ENCODE results near the gene SHH. TPM values are rescaled to one million over a fixed set of nuclear protein-coding genes. Genes with fewer than 3 reads are reported as not detected.

The SHH gene
- total RNA-seq, 1 donor from 2014 or later = 0.25 TPM

DNA sequence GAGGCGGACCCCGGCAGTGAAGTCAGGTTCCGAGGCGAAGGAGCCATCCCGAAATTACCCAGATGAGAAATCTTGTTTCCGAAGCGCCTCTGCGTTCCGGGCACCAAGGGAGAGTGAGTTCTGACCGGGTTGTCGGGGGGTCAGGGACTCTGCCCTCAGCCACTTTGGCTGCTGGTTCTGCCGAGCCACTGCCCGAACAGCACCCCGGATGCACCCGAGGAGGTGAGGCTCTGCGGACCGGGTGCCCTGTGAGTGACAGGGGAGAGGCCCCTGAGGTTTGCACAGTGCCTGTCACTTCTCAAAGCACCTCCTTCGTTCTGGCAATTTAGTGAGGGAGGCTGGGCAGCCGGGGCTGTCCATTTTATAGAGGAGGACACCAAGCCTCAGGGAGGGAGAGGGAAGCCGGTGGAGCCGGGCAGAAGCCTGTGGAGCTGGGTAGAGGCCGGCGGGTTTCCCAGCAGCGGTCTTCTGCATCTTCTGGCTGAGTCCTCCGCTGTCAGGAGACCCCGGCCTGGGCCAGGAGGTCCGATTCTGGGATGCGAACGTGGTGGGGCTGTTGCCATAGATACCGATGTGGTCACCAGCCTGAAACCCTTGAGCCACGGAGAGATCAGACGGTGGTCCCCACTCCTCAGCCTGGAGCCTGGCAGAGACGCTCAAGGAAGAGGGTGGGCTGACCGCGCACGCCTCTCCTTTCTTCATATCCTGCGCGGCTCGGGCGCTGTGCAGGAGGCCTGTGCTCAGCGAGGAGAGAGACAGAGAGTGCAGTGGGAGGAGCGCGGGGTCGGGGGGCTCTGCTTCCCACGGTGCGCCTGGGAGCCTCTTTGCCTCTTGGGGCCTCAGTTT lies 18.9 kb upstream of the SHH start:
- Histone ChIP-seq H3K9me3 (no peaks in the 10 kb centered on the region), H3K4me1 (no peaks in the 10 kb centered on the region), H3K4me3 (no peak overlapping the region), H3K27me3 (no peaks in the 10 kb centered on the region), H3K36me3 (no peaks in the 10 kb centered on the region), H3K27ac (no peak overlapping the region)
- intact Hi-C loops (cut with DNase I) = loop anchor here (10.0 kb wide), 1 partner anchor 64 kb away; no protein-coding TSS in a partner anchor
- TF ChIP-seq, protein P1, sequence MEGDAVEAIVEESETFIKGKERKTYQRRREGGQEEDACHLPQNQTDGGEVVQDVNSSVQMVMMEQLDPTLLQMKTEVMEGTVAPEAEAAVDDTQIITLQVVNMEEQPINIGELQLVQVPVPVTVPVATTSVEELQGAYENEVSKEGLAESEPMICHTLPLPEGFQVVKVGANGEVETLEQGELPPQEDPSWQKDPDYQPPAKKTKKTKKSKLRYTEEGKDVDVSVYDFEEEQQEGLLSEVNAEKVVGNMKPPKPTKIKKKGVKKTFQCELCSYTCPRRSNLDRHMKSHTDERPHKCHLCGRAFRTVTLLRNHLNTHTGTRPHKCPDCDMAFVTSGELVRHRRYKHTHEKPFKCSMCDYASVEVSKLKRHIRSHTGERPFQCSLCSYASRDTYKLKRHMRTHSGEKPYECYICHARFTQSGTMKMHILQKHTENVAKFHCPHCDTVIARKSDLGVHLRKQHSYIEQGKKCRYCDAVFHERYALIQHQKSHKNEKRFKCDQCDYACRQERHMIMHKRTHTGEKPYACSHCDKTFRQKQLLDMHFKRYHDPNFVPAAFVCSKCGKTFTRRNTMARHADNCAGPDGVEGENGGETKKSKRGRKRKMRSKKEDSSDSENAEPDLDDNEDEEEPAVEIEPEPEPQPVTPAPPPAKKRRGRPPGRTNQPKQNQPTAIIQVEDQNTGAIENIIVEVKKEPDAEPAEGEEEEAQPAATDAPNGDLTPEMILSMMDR (IDR thresholded peaks at IDR 0.05) = no peak
- TF ChIP-seq POLR2A (IDR thresholded peaks at IDR 0.05) (no peak), POLR2AphosphoS5 (IDR thresholded peaks at IDR 0.05; ENCODE audit: insufficient read depth in 1 of 2, low read depth in 1 of 2) (no peak)
- no peak for DNase-seq (ENCODE audit: extremely low spot score in 2 of 2)

DNA sequence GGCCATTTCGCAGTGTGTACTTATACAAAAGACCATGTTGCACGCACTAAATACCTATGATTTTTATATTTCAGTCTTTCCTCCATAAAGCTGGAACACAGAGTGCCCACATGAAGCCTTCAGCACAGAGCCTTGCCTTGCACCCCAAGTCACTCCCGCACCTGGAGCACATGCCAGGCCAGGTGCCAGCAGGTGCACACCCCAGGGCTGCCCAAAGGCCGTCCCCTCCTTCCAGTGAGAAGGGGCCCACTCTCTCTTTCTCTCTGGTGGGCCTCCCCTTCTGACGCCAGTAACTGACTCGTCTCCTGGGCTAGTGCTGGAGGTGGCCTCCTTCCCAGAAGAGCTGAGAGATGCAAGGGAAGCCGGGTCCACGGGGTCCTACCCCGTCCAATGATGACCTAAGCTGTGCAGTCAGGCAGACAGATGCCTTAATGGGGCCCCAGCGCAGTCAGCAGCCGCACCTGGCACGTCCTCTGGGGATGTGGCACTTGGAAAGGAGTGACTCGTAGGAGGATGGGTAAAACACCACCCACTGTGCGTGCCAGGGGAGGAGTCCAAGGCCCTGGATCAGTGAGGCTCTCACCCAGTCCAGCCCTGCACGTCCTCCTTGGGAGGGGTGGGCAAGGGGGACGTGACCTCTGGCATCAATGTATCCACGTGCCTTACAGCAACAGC lies 17.7 kb upstream of the SHH start:
- H3K4me3 ChIP-seq = no peak overlapping the region
- intact Hi-C loops (cut with DNase I) = loop anchor here (10.0 kb wide), 1 partner anchor 65 kb away; no protein-coding TSS in a partner anchor
- H3K27me3 ChIP-seq = no peaks in the 10 kb centered on the region
- DNase-seq (ENCODE audit: extremely low spot score in 2 of 2) = no peak
- H3K27ac ChIP-seq = no peak overlapping the region
- TF ChIP-seq, protein P1 (IDR thresholded peaks at IDR 0.05) = no peak
- TF ChIP-seq POLR2A (IDR thresholded peaks at IDR 0.05) (no peak), POLR2AphosphoS5 (IDR thresholded peaks at IDR 0.05; ENCODE audit: insufficient read depth in 1 of 2, low read depth in 1 of 2) (no peak)
- H3K9me3 ChIP-seq = no peaks in the 10 kb centered on the region
- H3K36me3 ChIP-seq = no peaks in the 10 kb centered on the region
- no peaks in the 10 kb centered on the region for H3K4me1 ChIP-seq

DNA sequence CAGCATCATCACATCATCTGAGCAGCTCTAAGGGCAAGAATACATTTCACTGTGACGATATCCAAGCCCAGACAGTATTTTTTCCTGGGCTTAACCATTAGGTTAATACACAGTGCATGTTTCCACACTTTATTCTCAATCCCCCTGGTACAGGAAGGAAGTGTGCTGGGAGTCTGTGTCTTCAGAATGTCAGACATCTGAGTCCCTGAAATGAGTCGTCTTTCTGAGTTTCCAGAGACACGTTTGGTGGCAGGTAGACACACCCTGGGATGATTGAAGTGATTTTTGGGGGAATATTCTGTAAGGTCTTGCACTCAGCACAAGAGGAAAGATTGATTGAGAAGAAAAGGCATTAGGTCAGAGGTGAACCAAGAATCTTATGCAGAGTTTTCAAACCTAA lies 13.1 kb upstream of the SHH start:
- H3K27me3 ChIP-seq = no peaks in the 10 kb centered on the region
- H3K4me1 ChIP-seq = no peaks in the 10 kb centered on the region
- DNase-seq (ENCODE audit: extremely low spot score in 2 of 2) = no peak
- H3K27ac ChIP-seq = no peak overlapping the region
- intact Hi-C loops (cut with DNase I) = no loop called here
- no peaks in the 10 kb centered on the region for H3K9me3 ChIP-seq
- no peak overlapping the region for H3K4me3 ChIP-seq
- TF ChIP-seq POLR2AphosphoS5 (IDR thresholded peaks at IDR 0.05; ENCODE audit: insufficient read depth in 1 of 2, low read depth in 1 of 2) (no peak), POLR2A (IDR thresholded peaks at IDR 0.05) (no peak)
- TF ChIP-seq, protein P1 (IDR thresholded peaks at IDR 0.05) = no peak
- H3K36me3 ChIP-seq = no peaks in the 10 kb centered on the region

DNA sequence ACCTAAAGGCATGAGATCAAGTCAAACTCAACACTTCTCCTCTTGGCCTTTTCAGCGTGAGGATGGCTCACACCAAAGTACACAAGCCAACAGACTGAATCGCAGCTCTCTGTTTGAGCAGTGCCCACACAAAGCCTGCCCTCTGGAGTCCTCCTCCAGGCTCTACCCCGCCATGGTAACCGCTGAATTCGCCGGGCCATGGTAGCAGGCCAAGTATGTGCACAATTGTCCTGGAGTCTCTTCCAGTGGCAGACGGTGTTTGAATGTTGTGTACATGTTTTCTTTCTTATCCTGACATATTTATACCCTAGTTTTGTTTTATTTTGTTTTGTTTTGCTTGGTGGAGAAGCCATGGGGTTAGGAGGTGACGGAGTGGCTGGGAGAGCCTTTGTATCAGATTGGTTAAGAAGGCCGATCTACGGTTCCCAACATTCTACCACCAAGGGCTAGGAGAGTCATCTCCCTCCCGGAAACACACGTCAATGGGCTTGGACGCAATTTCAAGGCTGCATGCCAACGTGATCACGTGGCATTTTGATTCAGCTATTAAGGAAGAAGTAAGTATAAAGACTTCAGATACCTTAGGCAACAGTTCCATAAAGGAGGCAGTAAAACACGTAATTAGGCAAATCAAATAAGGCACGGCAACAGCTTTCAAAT lies 12.1 kb upstream of the SHH start:
- Histone ChIP-seq H3K4me1 (no peaks in the 10 kb centered on the region), H3K36me3 (no peaks in the 10 kb centered on the region), H3K4me3 (no peak overlapping the region), H3K27ac (no peak overlapping the region), H3K27me3 (no peaks in the 10 kb centered on the region), H3K9me3 (no peaks in the 10 kb centered on the region)
- intact Hi-C loops (cut with DNase I) = no loop called here
- no peak for DNase-seq (ENCODE audit: extremely low spot score in 2 of 2)
- no peak for TF ChIP-seq POLR2A (IDR thresholded peaks at IDR 0.05)
- TF ChIP-seq, protein P1 (IDR thresholded peaks at IDR 0.05) = no peak
- no peak for TF ChIP-seq POLR2AphosphoS5 (IDR thresholded peaks at IDR 0.05; ENCODE audit: insufficient read depth in 1 of 2, low read depth in 1 of 2)

All from vagina (tissue), 2 donors.